Activated naive CD8-positive, alpha-beta T cell treated with anti-CD3 and anti-CD28 coated beads, Interleukin-2, amount 10 ng/mL, durations not matched to agents 7 days and 5 days (primary cell): ENCODE measurements around the gene SLC13A3. TPM values are rescaled to one million over a fixed set of nuclear protein-coding genes. Genes with fewer than 3 reads are reported as not detected.

Experiments
- ATAC-seq: fragments of 150-1000 bp; cut with Tn5 transposase; one replicate; pipeline ENCODE4 v1.10.0; 2021; ENCODE audit warnings: low read depth, moderate library complexity
- POLR2A ChIA-PET: fragments of 350-600 bp; sonication (Branson Sonifier 250); formaldehyde crosslinking; loops from one replicate; lab custom pipeline; 2021; ENCODE audit warnings: antibody characterized with exemption; lab: Charles Lee
- DNase-seq: peaks from one replicate; pipeline ENCODE4 v3.0.0; 2021
- H3K27ac Mint-ChIP-seq: one replicate; pipeline ENCODE4 v1.8.0; 2022; ENCODE audit warnings: mild to moderate bottlenecking, mixed read lengths
- H3K27me3 Mint-ChIP-seq: one replicate; pipeline ENCODE4 v1.8.0; 2022; ENCODE audit warnings: mild to moderate bottlenecking, moderate library complexity, mixed read lengths
- H3K36me3 Mint-ChIP-seq: one replicate; pipeline ENCODE4 v1.8.0; 2021; ENCODE audit warnings: mild to moderate bottlenecking, mixed read lengths
- H3K4me1 Mint-ChIP-seq: one replicate; pipeline ENCODE4 v1.8.0; 2021; ENCODE audit warnings: mixed read lengths
- H3K4me3 Mint-ChIP-seq: one replicate; pipeline ENCODE4 v1.8.0; 2022; ENCODE audit warnings: mild to moderate bottlenecking, moderate library complexity, mixed read lengths
- H3K9me3 Mint-ChIP-seq: one replicate; pipeline ENCODE4 v1.8.0; 2021; ENCODE audit warnings: mixed read lengths
- total RNA-seq, 2 experiments: library from RNA; stranded (reverse); gene quantifications; one replicate each; pipeline ENCODE4 v1.2.3, GENCODE V29; 2021

The SLC13A3 gene
- total RNA-seq, 2 experiments from 2014 or later: 0.26 to 0.30 TPM

DNA sequence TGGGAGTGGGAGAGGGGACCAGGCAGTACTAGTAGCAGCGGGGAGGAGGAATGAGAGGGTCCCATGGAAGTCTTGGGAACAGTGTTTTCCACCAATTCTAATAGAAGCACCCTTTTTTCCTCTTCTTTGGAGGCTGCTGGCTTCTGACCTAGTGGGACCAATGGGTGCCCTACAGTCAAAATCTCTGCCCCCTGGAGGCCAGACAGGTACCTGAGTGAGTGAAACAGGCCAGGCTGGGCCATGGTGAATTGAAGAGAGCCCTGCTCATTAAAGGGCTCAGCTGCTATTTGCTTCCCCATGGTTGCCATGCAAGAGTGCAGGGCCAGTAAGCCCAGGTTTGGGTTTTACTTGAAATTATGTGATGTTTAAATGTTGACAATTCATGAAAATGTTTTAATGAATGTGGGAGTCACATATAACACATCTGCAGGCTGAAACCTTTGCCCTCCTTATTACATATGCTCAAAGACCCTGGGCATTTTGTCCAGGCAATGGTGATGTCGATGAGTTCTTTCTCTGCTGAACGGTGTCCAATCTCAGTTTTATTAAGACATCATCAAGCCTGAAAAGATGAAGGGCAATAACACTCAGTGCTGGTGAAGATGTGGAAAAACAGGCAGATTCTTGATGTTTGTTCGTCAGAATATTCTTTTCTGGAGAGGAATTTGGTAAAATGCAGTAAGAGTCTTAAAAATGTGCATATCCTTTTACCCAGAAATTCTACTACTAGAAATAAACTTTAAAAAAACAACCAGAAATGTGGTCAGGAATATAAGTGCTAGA, 58.5 kb downstream of the SLC13A3 start:
- DNase-seq: no peak
- no peaks in the 10 kb centered on the region for H3K36me3 Mint-ChIP-seq
- H3K9me3 Mint-ChIP-seq: no peaks in the 10 kb centered on the region
- no peak overlapping the region for H3K27ac Mint-ChIP-seq
- POLR2A ChIA-PET: no interaction called here
- H3K4me3 Mint-ChIP-seq: no peak overlapping the region
- no peak for ATAC-seq
- H3K4me1 Mint-ChIP-seq: peaks cover 10% of the 10 kb centered on the region
- H3K27me3 Mint-ChIP-seq: peaks cover 22% of the 10 kb centered on the region

DNA sequence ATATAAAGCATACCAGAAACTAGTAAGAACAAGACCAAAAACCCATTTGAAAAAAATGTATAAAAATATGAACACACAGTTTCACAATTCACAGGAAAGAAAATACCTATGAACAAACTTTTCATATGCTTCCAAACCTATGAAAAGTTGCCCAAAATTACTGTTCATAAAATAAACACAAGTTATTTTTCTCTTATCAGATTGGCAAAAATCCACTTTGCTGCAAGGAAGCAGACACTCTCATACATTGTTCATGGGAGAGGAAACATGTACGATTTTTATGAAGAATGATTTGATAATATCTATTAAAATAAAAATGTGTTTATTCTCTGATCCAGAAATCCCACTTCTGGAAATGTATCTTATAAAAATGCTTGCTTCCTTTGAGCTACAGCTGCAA, 60.8 kb downstream of the SLC13A3 start:
- POLR2A ChIA-PET: no interaction called here
- no peak for ATAC-seq
- no peaks in the 10 kb centered on the region for H3K9me3 Mint-ChIP-seq

DNA sequence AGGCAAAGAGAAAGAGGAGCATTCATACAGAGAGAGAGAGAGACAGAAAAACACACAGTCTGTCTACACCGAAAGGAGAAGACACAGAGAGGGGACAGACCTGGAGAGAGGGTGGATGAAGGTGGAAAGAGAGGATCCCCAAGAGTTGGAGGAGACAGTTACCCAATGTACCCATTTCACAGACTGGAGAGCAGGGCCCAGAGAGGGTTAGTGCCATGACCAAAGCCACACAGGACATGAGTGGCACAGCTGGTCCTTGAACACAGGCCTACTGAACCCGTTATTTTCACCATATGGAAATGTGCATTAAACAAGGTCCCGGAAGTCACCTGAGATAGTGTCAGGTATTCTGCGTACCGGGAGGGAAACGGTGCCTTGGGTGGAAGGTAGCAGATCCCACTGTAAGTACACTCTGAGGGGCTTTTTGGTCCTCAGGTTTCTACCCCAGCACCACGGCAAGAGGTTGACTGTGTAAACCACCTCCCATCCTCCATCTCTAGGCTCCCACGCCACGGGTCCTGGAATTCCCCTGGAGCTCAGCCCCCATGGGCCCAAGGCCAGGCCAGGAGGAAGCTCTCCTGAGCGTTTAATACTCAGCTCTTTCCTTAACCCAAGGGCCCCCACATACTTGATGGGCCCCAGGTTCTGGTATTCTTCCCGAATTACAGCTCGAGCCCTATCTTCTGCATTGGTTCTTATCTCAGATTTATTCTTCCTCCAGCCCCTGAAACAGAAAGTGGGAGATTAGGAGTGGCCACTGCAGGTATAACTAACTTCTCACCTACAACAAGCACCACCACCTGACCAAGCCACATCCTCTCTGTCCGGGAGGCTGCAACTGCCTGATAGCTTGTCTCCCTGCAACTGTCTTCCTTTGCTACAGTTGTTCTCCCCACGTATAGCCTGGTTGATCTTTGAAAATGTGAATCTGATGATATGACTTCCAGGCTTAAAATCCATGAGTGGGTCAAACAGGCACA, 62.4 kb downstream of the SLC13A3 start:
- Mint-ChIP-seq H3K27me3 (peaks cover 11% of the 10 kb centered on the region), H3K36me3 (no peaks in the 10 kb centered on the region), H3K4me1 (peaks cover 10% of the 10 kb centered on the region), H3K27ac (peak overlapping the region; percentile 62), H3K4me3 (peak overlapping the region; percentile 66), H3K9me3 (no peaks in the 10 kb centered on the region)
- peak; percentile 95 for ATAC-seq
- DNase-seq: no peak
- POLR2A ChIA-PET: interaction anchor here (1.3 to 1.6 kb wide), 2 partner anchors 36 to 44 kb away, joined by 3 read pairs; no protein-coding TSS in a partner anchor

More for the DNA sequence above, 60.8 kb downstream of the SLC13A3 start:
- Mint-ChIP-seq H3K4me3 (no peak overlapping the region), H3K4me1 (peaks cover 10% of the 10 kb centered on the region), H3K36me3 (no peaks in the 10 kb centered on the region), H3K27ac (no peak overlapping the region), H3K27me3 (peaks cover 17% of the 10 kb centered on the region)
- no peak for DNase-seq

DNA sequence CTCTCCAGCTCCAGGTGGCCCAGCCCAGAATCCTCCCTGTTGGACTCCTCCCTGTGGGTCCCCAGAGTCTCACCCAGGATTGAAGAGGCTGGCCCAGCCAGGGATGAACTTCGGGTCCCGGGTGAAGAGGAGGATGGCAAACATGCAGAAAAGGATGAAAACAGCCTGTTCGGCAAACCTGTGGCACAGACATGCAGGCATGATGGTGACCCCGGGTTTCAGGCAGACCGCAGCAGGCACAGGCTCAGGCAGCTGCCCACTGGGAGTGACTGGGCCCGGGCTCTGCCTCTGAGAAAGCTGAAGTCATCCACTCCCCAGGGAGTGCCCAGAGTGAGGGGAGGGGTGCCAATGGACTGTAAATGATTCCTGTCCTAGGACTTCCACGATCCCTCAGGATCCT, 63.3 kb downstream of the SLC13A3 start:
- no peak for DNase-seq
- no peak overlapping the region for H3K27ac Mint-ChIP-seq
- peaks cover 10% of the 10 kb centered on the region for H3K4me1 Mint-ChIP-seq
- no peaks in the 10 kb centered on the region for H3K36me3 Mint-ChIP-seq
- H3K4me3 Mint-ChIP-seq: no peak overlapping the region
- H3K9me3 Mint-ChIP-seq: no peaks in the 10 kb centered on the region
- H3K27me3 Mint-ChIP-seq: peaks cover 9% of the 10 kb centered on the region
- ATAC-seq: no peak
- POLR2A ChIA-PET: interaction anchor here (1.6 kb wide), 1 partner anchor 35 kb away, joined by 3 read pairs; no protein-coding TSS in a partner anchor

DNA sequence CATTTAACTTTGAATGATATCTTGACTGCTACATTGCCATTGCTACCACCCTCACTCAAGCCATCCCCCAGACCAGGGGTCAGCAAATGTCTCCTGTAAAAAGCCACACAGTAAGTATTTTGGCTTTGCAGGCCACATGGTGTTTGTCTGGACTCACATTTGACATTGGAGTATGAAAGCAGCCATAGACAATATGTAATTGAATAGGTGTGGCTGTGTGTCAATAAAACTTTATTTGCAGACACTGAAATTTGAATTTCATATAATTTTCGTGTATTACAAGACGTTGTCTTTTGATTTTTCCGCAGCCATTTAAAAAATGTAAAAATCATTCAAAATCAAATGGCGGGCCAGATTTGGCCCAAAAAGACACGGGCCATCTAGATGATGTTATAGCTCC, 64.5 kb downstream of the SLC13A3 start:
- H3K9me3 Mint-ChIP-seq: no peaks in the 10 kb centered on the region
- no peak overlapping the region for H3K4me3 Mint-ChIP-seq
- peaks cover 6% of the 10 kb centered on the region for H3K27me3 Mint-ChIP-seq
- H3K36me3 Mint-ChIP-seq: no peaks in the 10 kb centered on the region
- H3K4me1 Mint-ChIP-seq: peaks cover 8% of the 10 kb centered on the region
- no peak for DNase-seq
- no peak overlapping the region for H3K27ac Mint-ChIP-seq
- no peak for ATAC-seq
- POLR2A ChIA-PET: no interaction called here

DNA sequence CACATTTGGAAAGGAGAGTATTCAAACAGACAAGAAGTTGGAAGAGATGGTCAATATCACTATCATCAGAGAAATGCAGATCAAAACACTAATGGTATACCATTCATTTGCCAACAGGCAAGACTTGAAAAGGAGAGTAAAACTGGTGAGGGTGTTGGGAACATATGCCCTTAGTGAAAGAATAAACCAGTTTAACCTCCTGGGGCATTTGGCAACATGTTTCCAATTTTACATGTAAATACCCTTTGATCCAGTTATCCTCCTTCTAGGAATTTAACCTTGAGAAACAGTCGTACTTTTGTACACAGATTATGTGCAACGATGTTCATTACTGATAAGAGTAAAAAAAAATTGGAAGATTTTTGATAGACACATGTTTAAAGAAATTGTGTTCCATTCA, 66.8 kb downstream of the SLC13A3 start:
- Mint-ChIP-seq H3K36me3 (no peaks in the 10 kb centered on the region), H3K9me3 (no peaks in the 10 kb centered on the region), H3K4me3 (no peak overlapping the region), H3K27ac (no peak overlapping the region), H3K27me3 (peaks cover 18% of the 10 kb centered on the region), H3K4me1 (peaks cover 5% of the 10 kb centered on the region)
- DNase-seq (no peak), ATAC-seq (no peak)
- POLR2A ChIA-PET: no interaction called here

DNA sequence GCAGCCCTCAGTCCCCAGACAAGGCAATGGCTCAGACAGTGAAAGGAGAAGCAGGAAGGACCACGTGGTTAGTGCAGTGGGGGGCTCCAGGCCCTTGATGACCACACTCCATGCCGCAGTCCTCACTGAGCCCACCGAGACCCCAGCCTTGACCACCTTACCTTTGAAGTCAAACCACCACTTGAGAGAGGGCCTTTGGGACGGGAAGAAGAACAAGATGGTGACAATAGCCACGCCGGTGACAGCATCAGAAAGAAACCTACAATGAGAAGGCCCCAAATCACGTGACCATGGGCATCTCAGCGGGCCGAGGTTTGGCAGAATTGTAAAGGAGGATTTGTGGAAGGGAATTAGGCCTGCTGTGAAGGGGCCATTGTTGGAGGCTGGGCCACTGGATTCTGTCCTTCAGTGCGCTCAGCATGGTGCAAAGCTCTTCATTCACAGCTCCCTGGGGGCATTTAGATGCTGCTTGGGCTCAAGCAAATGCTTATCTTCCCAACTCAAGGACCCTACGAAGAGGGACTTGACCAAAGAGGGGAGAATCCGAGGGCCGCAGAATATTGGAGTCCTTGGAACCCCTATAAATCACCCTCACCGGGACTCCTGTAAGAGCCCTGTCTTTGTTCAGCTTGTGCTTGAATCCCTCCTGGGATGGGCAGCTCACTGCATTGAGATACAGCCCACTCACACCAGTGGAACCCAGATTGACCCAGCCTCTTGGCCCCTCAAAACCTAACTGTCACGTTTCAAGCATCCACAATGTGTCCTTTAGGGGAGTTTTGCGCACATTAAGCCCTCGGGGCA, 67.6 kb downstream of the SLC13A3 start:
- Mint-ChIP-seq H3K9me3 (no peaks in the 10 kb centered on the region), H3K4me3 (no peak overlapping the region), H3K36me3 (no peaks in the 10 kb centered on the region), H3K4me1 (no peaks in the 10 kb centered on the region), H3K27ac (no peak overlapping the region), H3K27me3 (peaks cover 18% of the 10 kb centered on the region)
- DNase-seq (no peak), ATAC-seq (no peak)
- POLR2A ChIA-PET: no interaction called here

DNA sequence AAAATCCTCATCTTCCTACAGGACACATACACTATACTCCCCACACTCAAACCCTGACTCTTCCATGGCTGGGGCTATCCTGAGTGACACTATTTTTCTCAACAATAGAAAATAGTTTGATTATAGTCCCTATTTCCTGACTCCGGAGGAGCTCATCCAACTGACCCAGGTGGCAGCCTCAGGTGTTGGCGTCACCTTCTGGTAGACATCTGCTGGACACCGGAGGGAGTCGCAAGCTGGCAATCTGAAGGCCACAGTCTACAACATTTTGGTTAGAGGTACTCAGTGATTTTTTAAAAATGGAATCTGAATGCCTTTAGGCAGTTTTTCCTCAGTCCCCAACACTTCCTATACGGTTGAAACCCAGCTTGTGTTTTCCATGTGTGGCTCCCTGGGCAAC, 68.6 kb downstream of the SLC13A3 start:
- H3K36me3 Mint-ChIP-seq: no peaks in the 10 kb centered on the region
- no peak for ATAC-seq
- peaks cover 18% of the 10 kb centered on the region for H3K27me3 Mint-ChIP-seq
- H3K4me1 Mint-ChIP-seq: no peaks in the 10 kb centered on the region
- no peak overlapping the region for H3K27ac Mint-ChIP-seq
- no peak for DNase-seq
- no peak overlapping the region for H3K4me3 Mint-ChIP-seq
- H3K9me3 Mint-ChIP-seq: no peaks in the 10 kb centered on the region
- POLR2A ChIA-PET: no interaction called here

DNA sequence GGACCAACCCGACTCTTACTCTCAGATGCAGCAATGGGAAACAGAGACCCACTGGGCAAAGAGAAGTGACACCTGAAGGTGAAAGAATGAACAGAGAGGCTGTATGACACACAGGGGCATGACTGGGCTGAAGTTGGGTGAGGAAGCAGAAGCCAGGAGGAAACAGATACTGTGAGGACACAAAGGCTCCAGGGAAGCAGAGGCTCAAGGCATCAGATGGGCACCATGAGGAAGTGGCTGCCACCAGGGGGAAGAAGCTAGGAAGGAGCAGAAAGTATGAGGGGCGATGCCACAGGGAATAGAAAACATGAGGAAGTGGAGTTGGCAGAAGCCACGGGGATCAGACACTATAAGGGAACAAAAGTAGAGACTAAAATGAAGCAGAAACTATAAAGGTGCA, 69.9 kb downstream of the SLC13A3 start:
- H3K27me3 Mint-ChIP-seq: peaks cover 18% of the 10 kb centered on the region
- no peaks in the 10 kb centered on the region for H3K4me1 Mint-ChIP-seq
- no peak for ATAC-seq
- no peak overlapping the region for H3K27ac Mint-ChIP-seq
- no peaks in the 10 kb centered on the region for H3K36me3 Mint-ChIP-seq
- POLR2A ChIA-PET: no interaction called here
- no peak overlapping the region for H3K4me3 Mint-ChIP-seq
- H3K9me3 Mint-ChIP-seq: no peaks in the 10 kb centered on the region
- DNase-seq: no peak

DNA sequence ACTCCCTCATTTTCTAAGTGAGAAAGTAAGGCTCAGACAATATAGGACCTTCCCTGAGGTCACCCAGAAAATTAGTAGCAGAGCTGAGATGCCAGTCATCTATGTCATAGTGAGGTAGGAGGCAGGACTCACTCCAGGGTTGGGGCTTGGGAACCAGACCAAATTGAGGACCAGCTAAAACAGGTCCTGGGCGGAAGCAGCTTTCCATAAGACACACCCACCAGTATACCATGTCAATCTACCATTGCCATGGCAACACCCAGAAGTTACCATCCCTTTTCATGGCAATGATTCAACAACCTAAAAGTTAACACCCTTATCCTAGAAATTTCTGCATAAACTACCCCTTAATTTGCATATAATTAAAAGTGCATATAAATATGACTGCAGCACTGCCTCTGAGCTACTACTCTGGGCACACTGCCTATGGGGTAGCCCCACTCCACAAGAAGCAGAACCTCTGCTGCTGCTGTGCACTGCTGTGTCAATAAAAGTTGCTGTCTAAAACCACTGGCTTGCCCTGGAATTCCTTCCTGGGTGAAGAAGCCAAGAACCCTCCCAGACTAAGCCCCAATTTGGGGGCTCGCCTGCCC, 70.5 kb downstream of the SLC13A3 start:
- Mint-ChIP-seq H3K9me3 (no peaks in the 10 kb centered on the region), H3K27me3 (peaks cover 20% of the 10 kb centered on the region), H3K4me1 (peaks cover 6% of the 10 kb centered on the region), H3K4me3 (no peak overlapping the region), H3K27ac (no peak overlapping the region), H3K36me3 (no peaks in the 10 kb centered on the region)
- POLR2A ChIA-PET: no interaction called here
- no peak for ATAC-seq
- no peak for DNase-seq

DNA sequence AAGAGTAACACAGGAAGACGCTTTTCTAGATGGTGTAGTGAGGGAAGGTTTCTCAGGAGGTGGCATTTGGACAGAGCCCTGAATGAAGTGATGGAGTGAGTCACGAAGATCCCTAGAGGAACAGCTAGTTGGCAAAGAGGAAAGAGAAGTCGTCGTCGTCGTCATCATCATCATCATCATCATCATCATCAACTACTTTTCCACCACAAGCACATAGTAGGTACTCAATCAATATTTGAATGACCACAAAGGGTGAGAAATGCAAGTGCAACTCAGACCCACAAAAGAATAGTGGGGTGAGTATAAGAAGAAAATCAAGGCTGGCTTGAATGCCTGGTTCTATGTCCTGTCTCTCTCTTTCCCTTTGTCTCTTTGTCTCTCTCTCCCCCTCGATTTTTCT, 72.5 kb downstream of the SLC13A3 start:
- POLR2A ChIA-PET: no interaction called here
- no peak overlapping the region for H3K27ac Mint-ChIP-seq
- peaks cover 28% of the 10 kb centered on the region for H3K27me3 Mint-ChIP-seq
- peaks cover 6% of the 10 kb centered on the region for H3K4me1 Mint-ChIP-seq
- DNase-seq: no peak
- H3K4me3 Mint-ChIP-seq: no peak overlapping the region
- ATAC-seq: no peak
- H3K9me3 Mint-ChIP-seq: no peaks in the 10 kb centered on the region
- no peaks in the 10 kb centered on the region for H3K36me3 Mint-ChIP-seq

DNA sequence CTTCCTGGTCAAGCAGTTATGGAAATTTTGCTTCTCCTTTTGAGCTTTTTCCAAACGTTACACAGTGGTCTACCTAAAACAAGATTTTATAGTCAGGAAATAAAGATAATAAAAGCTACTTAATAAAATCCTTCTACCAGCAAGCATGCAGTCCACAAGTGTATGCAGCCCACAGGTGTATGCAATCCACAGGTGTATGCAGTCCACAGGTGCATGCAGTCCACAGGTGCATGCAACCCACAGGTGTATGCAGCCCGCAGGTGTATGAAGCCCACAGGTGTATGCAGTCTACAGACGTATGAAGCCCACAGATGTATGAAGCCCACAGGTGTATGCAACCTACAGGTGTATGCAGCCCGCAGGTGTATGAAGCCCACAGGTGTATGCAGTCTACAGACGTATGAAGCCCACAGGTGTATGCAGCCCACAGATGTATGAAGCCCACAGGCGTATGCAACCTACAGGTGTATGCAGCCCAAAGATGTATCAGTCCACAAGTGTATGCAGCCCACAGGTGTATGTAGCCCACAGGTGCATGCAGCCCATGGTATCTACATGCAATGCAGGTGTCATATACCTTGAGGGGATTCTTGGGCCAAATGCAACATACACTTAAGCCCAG, 74.4 kb downstream of the SLC13A3 start:
- no peaks in the 10 kb centered on the region for H3K9me3 Mint-ChIP-seq
- H3K4me1 Mint-ChIP-seq: peaks cover 6% of the 10 kb centered on the region
- ATAC-seq (no peak), DNase-seq (no peak)
- H3K4me3 Mint-ChIP-seq: no peak overlapping the region
- POLR2A ChIA-PET: no interaction called here
- H3K36me3 Mint-ChIP-seq: no peaks in the 10 kb centered on the region
- H3K27ac Mint-ChIP-seq: no peak overlapping the region
- peaks cover 32% of the 10 kb centered on the region for H3K27me3 Mint-ChIP-seq
